Erythroblast (primary cell): Measurements from ENCODE around the gene DQX1.

Experiments used
- DNase-seq, 2 experiments: peaks; one replicate each; lab custom pipeline; 2025; lab: John Stamatoyannopoulos, UW
- GATA1 ChIP-seq: IDR thresholded peaks from 2 replicates; pipeline ENCODE4 v1.6.1; 2011; ENCODE audit warnings: low read depth, mild to moderate bottlenecking, control low read depth, low read length, moderate library complexity
- POLR2A ChIP-seq: IDR thresholded peaks from 2 replicates; pipeline ENCODE4 v1.6.1; 2011; ENCODE audit warnings: mild to moderate bottlenecking, low read length

The DQX1 gene

GRCh38 chr2:74532222-74532621 is 6.2 kb upstream of the DQX1 start:
- TF ChIP-seq GATA1 (no peak), POLR2A (no peak)
- peak; percentile 70 to 81 for DNase-seq

GRCh38 chr2:74531666-74532065 is 5.6 kb upstream of the DQX1 start:
- TF ChIP-seq GATA1 (no peak), POLR2A (no peak)
- DNase-seq, result no peak

- DNase-seq, result peak; percentile 97 to 99
- peak; percentile 89 for TF ChIP-seq POLR2A
- TF ChIP-seq GATA1, result peak; percentile 63
Measured at GRCh38 chr2:74530239-74531187, 4.5 kb upstream of the DQX1 start.

- DNase-seq, result peak; percentile 98 to 99
- no peak for TF ChIP-seq GATA1
- peak; percentile 95 for TF ChIP-seq POLR2A
Measured at GRCh38 chr2:74529357-74530238, 3.6 kb upstream of the DQX1 start, which contains the start of the genes AUP1 and HTRA2. Gene AUP1 (minus strand): TSS chr2:74529706. CDS start chr2:74529629, 77 bp downstream. Gene HTRA2 (plus strand): TSS chr2:74529933. CDS start chr2:74530007, 74 bp downstream.

- TF ChIP-seq POLR2A (no peak), GATA1 (no peak)
- no peak for DNase-seq
Measured at GRCh38 chr2:74528600-74529356, 2.7 kb upstream of the DQX1 start.

GRCh38 chr2:74527741-74528140 is 1.7 kb upstream of the DQX1 start:
- DNase-seq, result no peak
- TF ChIP-seq POLR2A (no peak), GATA1 (no peak)

- no peak for TF ChIP-seq POLR2A
- no peak for DNase-seq
Measured at GRCh38 chr2:74526649-74527230, 709 bp upstream of the DQX1 start.

- no peak for DNase-seq
Measured at GRCh38 chr2:74524955-74525716, 895 bp downstream of the DQX1 start.

GRCh38 chr2:74524005-74524404 is 2.0 kb downstream of the DQX1 start:
- no peak for TF ChIP-seq GATA1
- no peak for TF ChIP-seq POLR2A
- DNase-seq, result no peak

More at GRCh38 chr2:74524955-74525716, 895 bp downstream of the DQX1 start:
- no peak for TF ChIP-seq GATA1
- TF ChIP-seq POLR2A, result no peak

GRCh38 chr2:74522516-74522915 is 3.5 kb downstream of the DQX1 start:
- no peak for DNase-seq
- no peak for TF ChIP-seq GATA1
- TF ChIP-seq POLR2A, result no peak

- DNase-seq, result no peak
- no peak for TF ChIP-seq POLR2A
- TF ChIP-seq GATA1, result no peak
Measured at GRCh38 chr2:74516650-74517049, 9.4 kb downstream of the DQX1 start.

- TF ChIP-seq GATA1 (no peak), POLR2A (no peak)
- DNase-seq, result peak; percentile 85 to 86
Measured at GRCh38 chr2:74515981-74516633, 9.9 kb downstream of the DQX1 start.
